HG02870 (cell line): ENCODE measurements around the gene FAM168A.
"Not testable (repeated sequence)": the region's sequence is repeated elsewhere in the genome, so short reads cannot be mapped to it uniquely, and the experiment has no call there.

Source experiments
- ATAC-seq: cut with Tn5 transposase; IDR thresholded peaks from one replicate; pipeline ENCODE4 v1.9.1; 2021; ENCODE audit warnings: mild to moderate bottlenecking, moderate library complexity; ENCODE audit not compliant: unreplicated experiment

Gene FAM168A

GRCh38 chr11:73473252-73473651 lies 124.7 kb downstream of the FAM168A start:
- ATAC-seq = no peak

- ATAC-seq = not testable (repeated sequence)
Observed at GRCh38 chr11:73470036-73470612, 127.8 kb downstream of the FAM168A start.

GRCh38 chr11:73469401-73469800 lies 128.5 kb downstream of the FAM168A start:
- no peak for ATAC-seq

- no peak for ATAC-seq
Observed at GRCh38 chr11:73468590-73469161, 129.2 kb downstream of the FAM168A start.

GRCh38 chr11:73467505-73467904 lies 130.4 kb downstream of the FAM168A start:
- ATAC-seq = no peak

GRCh38 chr11:73466643-73467042 lies 131.3 kb downstream of the FAM168A start:
- ATAC-seq = no peak

- ATAC-seq = no peak
Observed at GRCh38 chr11:73465871-73466270, 132.0 kb downstream of the FAM168A start.

GRCh38 chr11:73465023-73465675 lies 132.8 kb downstream of the FAM168A start:
- ATAC-seq = no peak

GRCh38 chr11:73464347-73464746 lies 133.6 kb downstream of the FAM168A start:
- ATAC-seq = no peak

- no peak for ATAC-seq
Observed at GRCh38 chr11:73463359-73463758, 134.6 kb downstream of the FAM168A start.

- no peak for ATAC-seq
Observed at GRCh38 chr11:73461964-73462363, 135.9 kb downstream of the FAM168A start.

- no peak for ATAC-seq
Observed at GRCh38 chr11:73461335-73461840, 136.5 kb downstream of the FAM168A start.

GRCh38 chr11:73458201-73458600 lies 139.7 kb downstream of the FAM168A start:
- ATAC-seq = no peak

- ATAC-seq = no peak
Observed at GRCh38 chr11:73454987-73455386, 142.9 kb downstream of the FAM168A start.

GRCh38 chr11:73453562-73453961 lies 144.3 kb downstream of the FAM168A start:
- no peak for ATAC-seq

- no peak for ATAC-seq
Observed at GRCh38 chr11:73452726-73453125, 145.2 kb downstream of the FAM168A start.

GRCh38 chr11:73451896-73452295 lies 146.0 kb downstream of the FAM168A start:
- no peak for ATAC-seq

GRCh38 chr11:73446766-73447165 lies 151.1 kb downstream of the FAM168A start:
- ATAC-seq = no peak

- ATAC-seq = no peak
Observed at GRCh38 chr11:73445980-73446379, 151.9 kb downstream of the FAM168A start.

- ATAC-seq = no peak
Observed at GRCh38 chr11:73439002-73439843, 158.7 kb downstream of the FAM168A start.

GRCh38 chr11:73436859-73437258 lies 161.1 kb downstream of the FAM168A start:
- ATAC-seq = not testable (repeated sequence)
